ENCODE data around the gene ADCK2. TPM values are rescaled to one million over a fixed set of nuclear protein-coding genes. Genes with fewer than 3 reads are reported as not detected.
"Not testable (repeated sequence)": the region's sequence is repeated elsewhere in the genome, so short reads cannot be mapped to it uniquely, and the experiment has no call there.

ADCK2 gene
- total RNA-seq, 4 donors from 2014 or later = 31.6 to 43.8 (median 37.4) TPM

- Histone ChIP-seq H3K9me3 (no peaks in the 10 kb centered on the region), H3K36me3 (no peaks in the 10 kb centered on the region), H3K4me1 (peaks cover 12 to 25% (median 18%) of the 10 kb centered on the region in 4 donors), H3K27me3 (no peaks in the 10 kb centered on the region), H3K4me3 (no peak overlapping the region), H3K27ac (no peak overlapping the region)
- TF ChIP-seq POLR2A (IDR thresholded peaks at IDR 0.05) (no peak), POLR2AphosphoS5 (IDR thresholded peaks at IDR 0.05) (no peak), EP300 (IDR thresholded peaks at IDR 0.05; ENCODE audit: low read depth) (no peak)
- TF ChIP-seq, protein P1, sequence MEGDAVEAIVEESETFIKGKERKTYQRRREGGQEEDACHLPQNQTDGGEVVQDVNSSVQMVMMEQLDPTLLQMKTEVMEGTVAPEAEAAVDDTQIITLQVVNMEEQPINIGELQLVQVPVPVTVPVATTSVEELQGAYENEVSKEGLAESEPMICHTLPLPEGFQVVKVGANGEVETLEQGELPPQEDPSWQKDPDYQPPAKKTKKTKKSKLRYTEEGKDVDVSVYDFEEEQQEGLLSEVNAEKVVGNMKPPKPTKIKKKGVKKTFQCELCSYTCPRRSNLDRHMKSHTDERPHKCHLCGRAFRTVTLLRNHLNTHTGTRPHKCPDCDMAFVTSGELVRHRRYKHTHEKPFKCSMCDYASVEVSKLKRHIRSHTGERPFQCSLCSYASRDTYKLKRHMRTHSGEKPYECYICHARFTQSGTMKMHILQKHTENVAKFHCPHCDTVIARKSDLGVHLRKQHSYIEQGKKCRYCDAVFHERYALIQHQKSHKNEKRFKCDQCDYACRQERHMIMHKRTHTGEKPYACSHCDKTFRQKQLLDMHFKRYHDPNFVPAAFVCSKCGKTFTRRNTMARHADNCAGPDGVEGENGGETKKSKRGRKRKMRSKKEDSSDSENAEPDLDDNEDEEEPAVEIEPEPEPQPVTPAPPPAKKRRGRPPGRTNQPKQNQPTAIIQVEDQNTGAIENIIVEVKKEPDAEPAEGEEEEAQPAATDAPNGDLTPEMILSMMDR (IDR thresholded peaks at IDR 0.05) = no peak
- in situ Hi-C loops (cut with MboI; ENCODE audit: low pct_ligation_motif_present in 1 of 4, low pct_unique_long_range_greater_than_20kb in 1 of 4, low sequenced_read_pairs in 3 of 4) (loop anchor here (25.0 kb wide), 1 partner anchor 314 kb away; the partner anchor contains the start of gene MRPS33 (in 4 of the 4)), intact Hi-C loops (cut with DNase I; ENCODE audit: low total_unique reads) (no loop called here)
- DNase-seq = no peak
- 67 to 83% methylated on average over 5 to 8 of the region's 8 CpGs for WGBS, 2 donors (ENCODE audit: low coverage in 1 of 2)
These were observed 25.7 kb downstream of the ADCK2 start for GRCh38 chr7:140698477-140698876.

DNA sequence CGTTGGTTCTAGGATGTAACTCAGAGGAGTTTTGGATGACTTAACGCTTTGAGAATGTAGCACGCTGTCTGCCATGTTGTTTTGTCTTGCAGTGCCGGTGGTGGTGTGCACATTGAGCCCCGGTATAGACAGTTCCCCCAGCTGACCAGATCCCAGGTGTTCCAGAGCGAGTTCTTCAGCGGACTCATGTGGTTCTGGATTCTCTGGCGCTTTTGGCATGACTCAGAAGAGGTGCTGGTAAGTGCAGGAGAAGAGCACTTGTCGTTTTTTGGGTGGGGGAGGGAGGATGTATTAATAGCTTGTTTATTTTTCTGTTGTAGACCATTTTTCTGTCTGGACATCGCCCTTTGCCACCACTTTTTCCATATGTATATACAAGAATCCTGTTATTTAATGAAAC lies 30.0 kb downstream of the ADCK2 start:
- H3K4me1 ChIP-seq = peaks cover 4 to 15% (median 8%) of the 10 kb centered on the region in 4 donors
- H3K27ac ChIP-seq = no peak overlapping the region
- TF ChIP-seq, protein P1 (IDR thresholded peaks at IDR 0.05) = no peak
- TF ChIP-seq POLR2AphosphoS5 (IDR thresholded peaks at IDR 0.05) (no peak), EP300 (IDR thresholded peaks at IDR 0.05; ENCODE audit: low read depth) (no peak), POLR2A (IDR thresholded peaks at IDR 0.05) (no peak)
- peaks cover 0 to 16% (median 7%) of the 10 kb centered on the region in 4 donors for H3K36me3 ChIP-seq
- no peak overlapping the region for H3K4me3 ChIP-seq
- H3K9me3 ChIP-seq = no peaks in the 10 kb centered on the region
- WGBS, 2 donors (ENCODE audit: low coverage in 1 of 2) = 84 to 86% methylated on average over 4 to 10 of the region's 10 CpGs
- no peaks in the 10 kb centered on the region for H3K27me3 ChIP-seq
- DNase-seq = no peak
- in situ Hi-C loops (cut with MboI; ENCODE audit: low pct_ligation_motif_present in 1 of 4, low pct_unique_long_range_greater_than_20kb in 1 of 4, low sequenced_read_pairs in 3 of 4) (no loop called here), intact Hi-C loops (cut with DNase I; ENCODE audit: low total_unique reads) (no loop called here)

- in situ Hi-C loops (cut with MboI; ENCODE audit: low pct_ligation_motif_present in 1 of 4, low pct_unique_long_range_greater_than_20kb in 1 of 4, low sequenced_read_pairs in 3 of 4) = no loop called here
- H3K36me3 ChIP-seq = peaks cover 0 to 16% (median 7%) of the 10 kb centered on the region in 4 donors
- peaks cover 0 to under 1% (median 0%) of the 10 kb centered on the region in 4 donors for H3K4me1 ChIP-seq
- no peak overlapping the region for H3K4me3 ChIP-seq
- no peak for DNase-seq
- no peak overlapping the region for H3K27ac ChIP-seq
- no peaks in the 10 kb centered on the region for H3K9me3 ChIP-seq
- no peak for TF ChIP-seq POLR2A (IDR thresholded peaks at IDR 0.05)
- no peak for TF ChIP-seq EP300 (IDR thresholded peaks at IDR 0.05; ENCODE audit: low read depth)
- TF ChIP-seq POLR2AphosphoS5 (IDR thresholded peaks at IDR 0.05) = no peak
- TF ChIP-seq, protein P1 (IDR thresholded peaks at IDR 0.05) = no peak
- intact Hi-C loops (cut with DNase I; ENCODE audit: low total_unique reads) = no loop called here
- 81 to 100% methylated on average over 2 of the region's 2 CpGs for WGBS, 2 donors (ENCODE audit: low coverage in 1 of 2)
- no peaks in the 10 kb centered on the region for H3K27me3 ChIP-seq
These were observed 31.5 kb downstream of the ADCK2 start for GRCh38 chr7:140704205-140704604.

DNA sequence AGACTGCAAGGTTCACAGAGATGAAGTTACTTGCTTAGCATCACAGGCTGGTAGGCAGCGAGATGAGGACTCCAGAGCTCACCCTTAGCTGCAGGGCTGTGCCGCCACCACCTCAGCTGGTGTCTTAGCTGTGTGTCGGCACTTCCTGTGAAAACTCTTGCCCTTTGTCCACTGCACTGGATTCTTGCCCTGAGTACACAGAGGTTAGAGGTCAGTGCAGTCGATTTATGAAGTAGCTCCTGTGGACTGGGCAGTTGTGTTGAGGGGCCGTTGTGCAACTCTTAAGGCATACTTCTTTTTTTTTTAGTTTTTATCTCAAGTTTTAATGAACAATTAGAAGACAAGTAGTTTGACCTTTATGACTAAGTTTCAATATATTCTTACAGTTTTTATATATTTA lies 34.4 kb downstream of the ADCK2 start:
- DNase-seq = no peak
- peaks cover 0 to 16% (median 7%) of the 10 kb centered on the region in 4 donors for H3K36me3 ChIP-seq
- H3K4me1 ChIP-seq = no peaks in the 10 kb centered on the region
- TF ChIP-seq POLR2AphosphoS5 (IDR thresholded peaks at IDR 0.05) (no peak), POLR2A (IDR thresholded peaks at IDR 0.05) (no peak)
- no peak overlapping the region for H3K4me3 ChIP-seq
- in situ Hi-C loops (cut with MboI; ENCODE audit: low pct_ligation_motif_present in 1 of 4, low pct_unique_long_range_greater_than_20kb in 1 of 4, low sequenced_read_pairs in 3 of 4) = no loop called here
- H3K9me3 ChIP-seq = no peaks in the 10 kb centered on the region
- intact Hi-C loops (cut with DNase I; ENCODE audit: low total_unique reads) = no loop called here
- WGBS, 2 donors (ENCODE audit: low coverage in 1 of 2) = 82 to 91% methylated on average over 2 to 5 of the region's 5 CpGs
- H3K27ac ChIP-seq = no peak overlapping the region
- no peaks in the 10 kb centered on the region for H3K27me3 ChIP-seq

DNA sequence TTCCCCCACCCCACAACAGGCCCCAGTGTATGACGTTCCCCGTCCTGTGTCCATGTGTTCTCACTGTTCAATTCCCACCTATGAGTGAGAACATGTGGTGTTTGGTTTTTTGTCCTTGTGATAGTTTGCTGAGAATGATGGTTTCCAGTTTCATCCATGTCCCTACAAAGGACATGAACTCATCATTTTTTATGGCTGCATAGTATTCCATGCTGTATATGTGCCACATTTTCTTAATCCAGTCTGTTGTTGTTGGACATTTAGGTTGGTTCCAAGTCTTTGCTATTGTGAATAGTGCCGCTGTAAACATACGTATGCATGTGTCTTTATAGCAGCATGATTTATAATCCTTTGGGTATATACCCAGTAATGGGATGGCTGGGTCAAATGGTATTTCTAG lies 36.0 kb downstream of the ADCK2 start:
- 96% methylated on average over 2 of the region's 4 CpGs; no CpG with 5 or more reads in 1 of the 2 donors for WGBS, 2 donors (ENCODE audit: low coverage in 1 of 2)
- H3K9me3 ChIP-seq; H3K27me3 ChIP-seq; H3K4me3 ChIP-seq; DNase-seq; intact Hi-C loops (cut with DNase I; ENCODE audit: low total_unique reads); in situ Hi-C loops (cut with MboI; ENCODE audit: low pct_ligation_motif_present in 1 of 4, low pct_unique_long_range_greater_than_20kb in 1 of 4, low sequenced_read_pairs in 3 of 4); H3K27ac ChIP-seq; H3K4me1 ChIP-seq: not testable (repeated sequence)
- peaks cover 0 to 16% (median 7%) of the 10 kb centered on the region in 4 donors for H3K36me3 ChIP-seq

DNA sequence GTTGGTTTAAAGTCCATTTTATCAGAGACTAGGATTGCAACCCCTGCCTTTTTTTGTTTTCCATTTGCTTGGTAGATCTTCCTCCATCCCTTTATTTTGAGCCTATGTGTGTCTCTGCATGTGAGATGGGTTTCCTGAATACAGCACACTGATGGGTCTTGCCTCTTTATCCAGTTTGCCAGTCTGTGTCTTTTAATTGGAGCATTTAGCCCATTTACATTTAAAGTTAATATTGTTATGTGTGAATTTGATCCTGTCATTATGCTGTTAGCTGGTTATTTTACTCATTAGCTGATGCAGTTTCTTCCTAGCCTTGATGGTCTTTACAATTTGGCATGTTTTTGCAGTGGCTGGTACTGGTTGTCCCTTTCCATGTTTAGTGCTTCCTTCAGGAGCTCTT lies 39.6 kb downstream of the ADCK2 start:
- DNase-seq; H3K36me3 ChIP-seq; in situ Hi-C loops (cut with MboI; ENCODE audit: low pct_ligation_motif_present in 1 of 4, low pct_unique_long_range_greater_than_20kb in 1 of 4, low sequenced_read_pairs in 3 of 4); H3K4me3 ChIP-seq; H3K9me3 ChIP-seq; intact Hi-C loops (cut with DNase I; ENCODE audit: low total_unique reads); H3K4me1 ChIP-seq; H3K27ac ChIP-seq; H3K27me3 ChIP-seq: not testable (repeated sequence)

Data from transverse colon (tissue), 4 donors.